Neural crest cell (in vitro differentiated cells): ENCODE data around the gene GPD1L. TPM values are rescaled to one million over a fixed set of nuclear protein-coding genes. Genes with fewer than 3 reads are reported as not detected.

Experiments
- DNase-seq: peaks from one replicate; pipeline ENCODE4 v3.0.0; 2021; ENCODE audit warnings: low read depth, mixed read lengths, low spot score
- H3K27ac Mint-ChIP-seq: one replicate; pipeline ENCODE4 v1.8.0; 2021; ENCODE audit warnings: mild to moderate bottlenecking, mixed read lengths; ENCODE audit not compliant: unreplicated experiment
- H3K27me3 Mint-ChIP-seq: 2 replicates; pipeline ENCODE4 v1.8.0; 2021; ENCODE audit warnings: low read depth, mild to moderate bottlenecking, mixed read lengths
- H3K36me3 Mint-ChIP-seq: 2 replicates; pipeline ENCODE4 v1.8.0; 2021; ENCODE audit warnings: low read depth, mild to moderate bottlenecking, mixed read lengths
- H3K4me1 Mint-ChIP-seq: 2 replicates; pipeline ENCODE4 v1.8.0; 2021; ENCODE audit warnings: mixed read lengths
- H3K4me3 Mint-ChIP-seq: one replicate; pipeline ENCODE4 v1.8.0; 2021; ENCODE audit warnings: mild to moderate bottlenecking, mixed read lengths
- H3K9me3 Mint-ChIP-seq: 2 replicates; pipeline ENCODE4 v1.8.0; 2021; ENCODE audit warnings: mixed read lengths
- CTCF ChIP-seq: fragments of 200-600 bp; sonication (generic); conservative IDR thresholded peaks from 2 replicates; pipeline ENCODE4 v1.5.0; 2021; ENCODE audit warnings: antibody characterized with exemption, mild to moderate bottlenecking
- total RNA-seq: library from RNA; stranded (reverse); gene quantifications from 2 replicates; pipeline ENCODE4 v1.2.1, GENCODE V29; 2021

The GPD1L gene
- total RNA-seq, 1 donor from 2014 or later = 7.7 TPM

GRCh38 chr3:32147933-32148332 lies 41.5 kb downstream of the GPD1L start:
- H3K27me3 Mint-ChIP-seq = no peaks in the 10 kb centered on the region
- TF ChIP-seq CTCF = peak; percentile 26
- H3K4me1 Mint-ChIP-seq = peaks cover 35% of the 10 kb centered on the region
- H3K4me3 Mint-ChIP-seq = no peak overlapping the region
- DNase-seq = no peak
- no peak overlapping the region for H3K27ac Mint-ChIP-seq
- H3K9me3 Mint-ChIP-seq = no peaks in the 10 kb centered on the region
- H3K36me3 Mint-ChIP-seq = no peaks in the 10 kb centered on the region

GRCh38 chr3:32148351-32148750 lies 41.9 kb downstream of the GPD1L start:
- Mint-ChIP-seq H3K4me1 (peaks cover 35% of the 10 kb centered on the region), H3K27ac (peak overlapping the region; percentile 44), H3K4me3 (no peak overlapping the region), H3K9me3 (no peaks in the 10 kb centered on the region), H3K36me3 (no peaks in the 10 kb centered on the region), H3K27me3 (no peaks in the 10 kb centered on the region)
- TF ChIP-seq CTCF = no peak
- no peak for DNase-seq

- Mint-ChIP-seq H3K4me3 (no peak overlapping the region), H3K9me3 (no peaks in the 10 kb centered on the region), H3K4me1 (peaks cover 3% of the 10 kb centered on the region), H3K36me3 (no peaks in the 10 kb centered on the region), H3K27me3 (no peaks in the 10 kb centered on the region), H3K27ac (no peak overlapping the region)
- no peak for DNase-seq
- no peak for TF ChIP-seq CTCF
These were observed 47.2 kb downstream of the GPD1L start for GRCh38 chr3:32153414-32154204.

GRCh38 chr3:32154205-32154579 lies 47.8 kb downstream of the GPD1L start:
- DNase-seq = no peak
- no peak overlapping the region for H3K27ac Mint-ChIP-seq
- H3K36me3 Mint-ChIP-seq = no peaks in the 10 kb centered on the region
- H3K4me3 Mint-ChIP-seq = no peak overlapping the region
- no peaks in the 10 kb centered on the region for H3K9me3 Mint-ChIP-seq
- H3K4me1 Mint-ChIP-seq = no peaks in the 10 kb centered on the region
- peak; percentile 35 for TF ChIP-seq CTCF
- H3K27me3 Mint-ChIP-seq = no peaks in the 10 kb centered on the region

GRCh38 chr3:32155117-32155516 lies 48.7 kb downstream of the GPD1L start:
- Mint-ChIP-seq H3K4me3 (no peak overlapping the region), H3K27me3 (no peaks in the 10 kb centered on the region), H3K36me3 (no peaks in the 10 kb centered on the region)

More at GRCh38 chr3:32155117-32155516, 48.7 kb downstream of the GPD1L start:
- no peak overlapping the region for H3K27ac Mint-ChIP-seq
- H3K4me1 Mint-ChIP-seq = no peaks in the 10 kb centered on the region
- TF ChIP-seq CTCF = no peak
- no peak for DNase-seq
- H3K9me3 Mint-ChIP-seq = no peaks in the 10 kb centered on the region
